Measurements from ENCODE around the gene DLGAP4.

The DLGAP4 gene

DNA sequence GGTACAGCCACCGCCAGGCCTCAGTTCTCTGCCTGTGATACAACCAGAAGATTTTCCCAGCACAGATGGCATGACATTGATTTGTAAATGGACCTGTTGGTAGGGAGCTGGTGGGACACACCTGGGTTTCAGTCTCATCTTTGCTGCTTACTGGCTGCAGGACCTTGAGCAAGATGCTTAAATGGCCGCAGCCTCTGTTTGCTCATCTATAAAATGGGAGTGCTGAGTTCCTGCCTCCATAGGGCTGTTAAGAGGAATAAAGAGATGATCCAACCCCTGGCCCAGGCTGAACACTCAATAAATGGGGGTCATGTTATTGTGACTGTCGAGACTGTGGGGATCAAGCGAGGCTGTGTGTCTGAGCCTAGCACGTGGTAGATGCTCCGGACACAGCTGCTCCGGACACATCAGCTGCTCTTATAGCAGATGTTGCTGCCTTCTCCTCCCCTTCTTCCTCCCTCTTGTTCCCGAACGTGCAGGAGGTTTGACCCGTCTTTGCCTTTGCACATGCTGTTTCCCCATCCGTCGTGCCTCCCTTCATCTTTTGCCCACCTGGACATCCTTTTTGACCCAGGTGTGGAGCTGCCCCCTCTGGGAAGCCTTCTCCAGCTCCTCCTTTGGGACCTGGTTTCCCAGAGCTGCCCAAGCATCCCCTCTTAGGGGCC is 29.2 kb downstream of the DLGAP4 start:
- TF ChIP-seq, protein P1, sequence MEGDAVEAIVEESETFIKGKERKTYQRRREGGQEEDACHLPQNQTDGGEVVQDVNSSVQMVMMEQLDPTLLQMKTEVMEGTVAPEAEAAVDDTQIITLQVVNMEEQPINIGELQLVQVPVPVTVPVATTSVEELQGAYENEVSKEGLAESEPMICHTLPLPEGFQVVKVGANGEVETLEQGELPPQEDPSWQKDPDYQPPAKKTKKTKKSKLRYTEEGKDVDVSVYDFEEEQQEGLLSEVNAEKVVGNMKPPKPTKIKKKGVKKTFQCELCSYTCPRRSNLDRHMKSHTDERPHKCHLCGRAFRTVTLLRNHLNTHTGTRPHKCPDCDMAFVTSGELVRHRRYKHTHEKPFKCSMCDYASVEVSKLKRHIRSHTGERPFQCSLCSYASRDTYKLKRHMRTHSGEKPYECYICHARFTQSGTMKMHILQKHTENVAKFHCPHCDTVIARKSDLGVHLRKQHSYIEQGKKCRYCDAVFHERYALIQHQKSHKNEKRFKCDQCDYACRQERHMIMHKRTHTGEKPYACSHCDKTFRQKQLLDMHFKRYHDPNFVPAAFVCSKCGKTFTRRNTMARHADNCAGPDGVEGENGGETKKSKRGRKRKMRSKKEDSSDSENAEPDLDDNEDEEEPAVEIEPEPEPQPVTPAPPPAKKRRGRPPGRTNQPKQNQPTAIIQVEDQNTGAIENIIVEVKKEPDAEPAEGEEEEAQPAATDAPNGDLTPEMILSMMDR (IDR thresholded peaks at IDR 0.05; ENCODE audit: insufficient read depth, low read depth, low read length, missing control alignments): no peak

DNA sequence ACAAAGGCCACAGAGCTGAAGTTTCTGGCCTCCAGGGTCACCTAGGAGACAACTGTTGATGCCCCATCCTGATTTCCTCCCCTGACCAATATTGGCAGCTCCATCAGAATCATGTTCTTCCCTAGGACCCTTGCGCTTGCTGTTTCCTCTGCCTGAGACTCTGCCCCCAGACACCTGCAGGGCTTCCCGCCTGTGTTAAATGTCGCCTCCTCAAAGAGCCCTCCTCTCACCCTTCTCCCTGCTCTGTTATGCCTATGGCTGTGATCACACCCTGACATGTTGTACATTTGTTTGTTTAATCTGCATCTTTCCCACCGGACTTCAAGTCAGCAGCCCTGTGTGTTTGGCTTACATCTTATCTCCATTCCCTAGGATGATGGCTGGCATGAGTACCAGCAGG is 30.1 kb downstream of the DLGAP4 start:
- DNase-seq (ENCODE audit: low read depth): no peak
- TF ChIP-seq, protein P1 (IDR thresholded peaks at IDR 0.05; ENCODE audit: insufficient read depth, low read depth, low read length, missing control alignments): no peak

More for the DNA sequence above, 29.2 kb downstream of the DLGAP4 start:
- H3K4me3 ChIP-seq (ENCODE audit: low read depth, low read length): no peak overlapping the region
- no peak for DNase-seq (ENCODE audit: low read depth)

DNA sequence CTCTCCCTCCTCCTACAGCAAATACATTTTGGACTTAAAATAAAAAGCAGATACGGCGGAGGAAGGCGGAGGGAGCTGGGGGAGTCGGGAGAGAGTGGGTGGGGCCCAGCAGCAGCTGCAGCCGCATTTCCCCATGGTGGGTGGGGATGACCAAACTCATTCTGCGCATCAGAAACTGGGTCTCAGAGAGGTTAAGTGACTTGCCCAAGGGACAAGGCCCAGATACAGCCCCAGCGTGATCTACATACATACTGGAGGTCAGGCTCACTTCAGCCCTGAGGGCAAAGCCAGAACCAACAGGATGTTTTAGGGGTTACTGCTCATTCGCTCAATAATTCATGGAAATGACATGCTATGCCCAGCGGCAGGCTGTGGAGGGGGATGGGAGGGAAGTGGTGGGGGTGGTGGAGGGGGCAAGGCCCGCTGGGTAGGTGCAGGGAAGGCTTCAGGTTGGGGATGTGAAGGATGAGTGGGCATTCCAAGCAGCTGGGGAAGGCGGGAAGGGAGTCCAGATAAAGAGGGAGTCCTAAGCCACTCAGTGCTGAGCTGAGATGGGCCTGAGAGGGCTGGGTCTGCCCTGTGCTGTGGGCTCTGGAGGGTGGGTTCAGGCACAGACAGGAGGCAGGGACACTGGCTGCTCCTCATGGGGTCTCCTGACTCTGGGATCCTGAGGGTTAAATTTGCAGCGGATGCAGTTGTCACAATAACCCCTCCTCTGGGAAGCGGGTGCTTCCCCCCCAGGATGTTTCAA is 31.0 kb downstream of the DLGAP4 start:
- TF ChIP-seq, protein P1 (IDR thresholded peaks at IDR 0.05; ENCODE audit: insufficient read depth, low read depth, low read length, missing control alignments): no peak
- DNase-seq (ENCODE audit: low read depth): no peak
- H3K4me3 ChIP-seq (ENCODE audit: low read depth, low read length): no peak overlapping the region

More for the DNA sequence above, 30.1 kb downstream of the DLGAP4 start:
- no peak overlapping the region for H3K4me3 ChIP-seq (ENCODE audit: low read depth, low read length)

DNA sequence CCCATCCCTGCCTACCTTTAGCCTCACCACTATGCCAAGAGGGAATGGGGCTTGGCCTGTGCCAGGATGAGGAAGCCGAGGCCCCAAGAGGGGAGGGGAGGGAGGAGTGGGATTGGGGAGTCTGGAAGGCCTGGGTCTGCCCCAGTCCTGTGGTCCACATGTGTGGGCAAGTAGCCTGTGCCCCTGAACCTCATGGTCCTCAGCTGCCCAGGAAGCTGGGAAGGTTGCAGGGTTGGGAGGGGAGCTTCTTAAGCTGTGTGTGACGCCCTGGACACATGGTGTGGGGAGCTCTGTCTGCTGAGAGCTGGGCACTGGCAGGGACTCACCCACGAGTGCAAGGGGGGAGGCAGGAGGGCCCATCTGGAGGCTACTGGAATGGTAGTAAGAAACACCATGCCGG is 31.7 kb downstream of the DLGAP4 start:
- H3K4me3 ChIP-seq (ENCODE audit: low read depth, low read length): no peak overlapping the region
- no peak for DNase-seq (ENCODE audit: low read depth)
- TF ChIP-seq, protein P1 (IDR thresholded peaks at IDR 0.05; ENCODE audit: insufficient read depth, low read depth, low read length, missing control alignments): no peak

DNA sequence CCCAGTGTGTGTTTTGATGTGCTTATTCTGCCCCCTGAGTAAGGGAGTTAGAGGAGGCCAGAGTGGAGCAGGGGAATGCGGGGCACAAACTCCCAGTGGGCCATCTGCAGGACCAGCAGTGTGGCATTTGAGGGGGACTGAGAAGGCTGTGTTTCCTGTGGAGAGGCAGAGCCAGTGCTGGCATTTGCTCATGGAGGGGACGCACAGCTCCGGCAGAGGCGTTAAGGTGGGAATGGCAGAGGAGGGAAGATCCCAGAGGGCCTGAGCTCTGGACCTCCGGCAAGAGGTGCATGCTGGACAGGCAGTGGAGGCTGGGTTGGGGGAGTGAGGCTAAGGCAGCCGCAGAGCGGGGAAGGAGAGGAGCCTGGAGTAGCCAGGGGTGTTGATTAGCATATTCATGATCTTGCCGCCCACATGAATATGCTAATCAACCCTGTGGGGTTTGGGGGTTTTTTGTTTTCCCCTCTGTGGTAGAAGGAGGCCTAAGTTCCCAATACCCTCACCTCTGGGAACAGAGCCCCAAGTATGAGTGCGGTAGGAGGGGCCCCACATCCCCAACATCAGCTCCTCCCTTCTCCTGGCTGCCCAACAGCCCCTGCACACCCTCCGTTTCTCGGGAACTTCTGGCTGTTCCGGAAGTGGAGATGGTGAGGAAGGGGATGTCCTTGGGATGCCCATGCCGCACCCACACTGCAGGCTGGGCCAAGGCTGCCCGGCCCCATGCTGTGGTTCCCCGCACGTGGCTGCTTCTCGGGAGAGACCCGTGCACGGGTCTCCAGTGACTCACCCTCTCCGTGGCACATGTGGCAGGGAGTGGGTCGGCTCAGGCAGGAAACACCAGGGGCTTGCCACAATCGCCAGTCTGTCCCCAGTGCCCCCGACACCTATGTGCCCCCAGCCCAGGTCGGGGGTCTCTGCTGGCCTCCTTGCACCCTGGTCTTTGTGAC is 33.8 kb downstream of the DLGAP4 start:
- H3K4me3 ChIP-seq (ENCODE audit: low read depth, low read length): no peak overlapping the region
- no peak for DNase-seq (ENCODE audit: low read depth)
- TF ChIP-seq, protein P1 (IDR thresholded peaks at IDR 0.05; ENCODE audit: insufficient read depth, low read depth, low read length, missing control alignments): no peak

DNA sequence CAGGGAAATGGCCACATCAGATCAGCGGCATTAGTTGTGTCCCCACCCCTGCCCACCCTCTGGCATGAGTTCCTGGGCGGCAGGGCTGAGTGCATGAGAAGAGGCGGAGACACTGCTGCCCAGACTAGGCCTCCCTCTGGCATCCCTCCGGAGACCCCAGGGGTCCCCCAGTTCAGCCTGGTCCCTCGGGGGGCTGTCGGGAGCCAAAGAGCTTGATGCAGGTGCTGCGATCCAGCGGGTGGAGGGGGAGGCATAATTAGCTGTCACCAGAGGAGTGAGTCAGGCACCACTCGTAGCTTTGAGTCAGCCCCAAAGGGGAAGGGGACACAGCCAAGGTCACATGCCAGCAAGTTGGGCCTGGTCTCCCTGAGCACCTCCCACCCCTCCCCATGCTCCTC is 34.5 kb downstream of the DLGAP4 start:
- TF ChIP-seq, protein P1 (IDR thresholded peaks at IDR 0.05; ENCODE audit: insufficient read depth, low read depth, low read length, missing control alignments): no peak
- DNase-seq (ENCODE audit: low read depth): no peak

More for the DNA sequence above, 34.5 kb downstream of the DLGAP4 start:
- H3K4me3 ChIP-seq (ENCODE audit: low read depth, low read length): no peak overlapping the region

Measured in GM12865 (cell line).